GM19397 (cell line): ENCODE measurements around the gene DCLK1.

Experiments
- ATAC-seq: cut with Tn5 transposase; IDR thresholded peaks from one replicate; pipeline ENCODE4 v1.9.1; 2021; ENCODE audit warnings: mild to moderate bottlenecking, moderate library complexity; ENCODE audit not compliant: unreplicated experiment

Gene DCLK1

GRCh38 chr13:36131222-36131930 is at the start of gene DCLK1:
DCLK1 (minus strand) TSS chr13:36131382.
- no peak for ATAC-seq

GRCh38 chr13:36175621-36176020 is 44.4 kb upstream of the DCLK1 start:
- ATAC-seq, result no peak

GRCh38 chr13:36174923-36175322 is 43.7 kb upstream of the DCLK1 start:
- no peak for ATAC-seq

GRCh38 chr13:36173571-36174322 is 42.6 kb upstream of the DCLK1 start:
- ATAC-seq, result no peak

GRCh38 chr13:36166046-36166445 is 34.9 kb upstream of the DCLK1 start:
- no peak for ATAC-seq

GRCh38 chr13:36163809-36164308 is 32.7 kb upstream of the DCLK1 start:
- ATAC-seq, result no peak

GRCh38 chr13:36163286-36163685 is 32.1 kb upstream of the DCLK1 start:
- no peak for ATAC-seq

- no peak for ATAC-seq
Observed at GRCh38 chr13:36160297-36160696, 29.1 kb upstream of the DCLK1 start.

- no peak for ATAC-seq
Observed at GRCh38 chr13:36158611-36159010, 27.4 kb upstream of the DCLK1 start.

GRCh38 chr13:36157480-36157879 is 26.3 kb upstream of the DCLK1 start:
- ATAC-seq, result no peak

- no peak for ATAC-seq
Observed at GRCh38 chr13:36154567-36155291, 23.5 kb upstream of the DCLK1 start.

- ATAC-seq, result no peak
Observed at GRCh38 chr13:36151591-36151990, 20.4 kb upstream of the DCLK1 start.

GRCh38 chr13:36148446-36148845 is 17.3 kb upstream of the DCLK1 start:
- ATAC-seq, result no peak

GRCh38 chr13:36147330-36147729 is 16.1 kb upstream of the DCLK1 start:
- no peak for ATAC-seq

- no peak for ATAC-seq
Observed at GRCh38 chr13:36146511-36147269, 15.5 kb upstream of the DCLK1 start.

- no peak for ATAC-seq
Observed at GRCh38 chr13:36143738-36144137, 12.6 kb upstream of the DCLK1 start.

GRCh38 chr13:36142735-36143134 is 11.6 kb upstream of the DCLK1 start:
- no peak for ATAC-seq

GRCh38 chr13:36135876-36136275 is 4.7 kb upstream of the DCLK1 start:
- no peak for ATAC-seq

- ATAC-seq, result no peak
Observed at GRCh38 chr13:36134632-36135031, 3.5 kb upstream of the DCLK1 start.

- no peak for ATAC-seq
Observed at GRCh38 chr13:36133950-36134626, 2.9 kb upstream of the DCLK1 start.
